ENCODE measurements around the gene CYP8B1. TPM values are rescaled to one million over a fixed set of nuclear protein-coding genes. Genes with fewer than 3 reads are reported as not detected.

Gene CYP8B1
- total and polyA plus RNA-seq, 2 of the 13 experiments (the other 11 are each of a cell fraction or from before 2014, with no cell fraction given) = 0.58 to 2.0 TPM

GRCh38 chr3:42880601-42881451, 5.1 kb upstream of the CYP8B1 start (continued):
- TF ChIP-seq ZFAT (CRISPR knock-in tag; conservative IDR thresholded peaks at IDR 0.05) = no peak
- peak; percentile 70; the same call in 1 of the 2 replicates for TF ChIP-seq SMAD3 (CRISPR knock-in tag; IDR thresholded peaks at IDR 0.05)
- TF ChIP-seq ZHX1 (CRISPR knock-in tag; IDR thresholded peaks at IDR 0.05; ENCODE audit: low read depth) = 0 out of 2 replicates have a peak, but pooled peaks have one; percentile 40
- peak; percentile 75; the same call in 1 of the 2 replicates for TF ChIP-seq KAT7 (CRISPR knock-in tag; IDR thresholded peaks at IDR 0.05; ENCODE audit: borderline replicate concordance)
- peak; percentile 32; the same call in 1 of the 2 replicates for TF ChIP-seq GATAD1 (CRISPR knock-in tag; IDR thresholded peaks at IDR 0.05)
- TF ChIP-seq WIZ (CRISPR knock-in tag; IDR thresholded peaks at IDR 0.05) = 0 out of 2 replicates have a peak, but pooled peaks have one; percentile 65
- no peak for TF ChIP-seq ZBTB3 (CRISPR knock-in tag; IDR thresholded peaks at IDR 0.05; ENCODE audit: borderline replicate concordance, low read depth)
- TF ChIP-seq NKX3-1 (CRISPR knock-in tag; IDR thresholded peaks at IDR 0.05) = no peak
- peak; percentile 5; the same call in 1 of the 2 replicates for TF ChIP-seq ZNF580 (CRISPR knock-in tag; IDR thresholded peaks at IDR 0.05; ENCODE audit: borderline replicate concordance, low read depth)
- no peak for TF ChIP-seq ZSCAN20 (CRISPR knock-in tag; IDR thresholded peaks at IDR 0.05; ENCODE audit: borderline replicate concordance)
- peak; percentile 47; the same call in 1 of the 2 replicates for TF ChIP-seq RFXAP (CRISPR knock-in tag; IDR thresholded peaks at IDR 0.05; ENCODE audit: borderline replicate concordance)
- no peak for TF ChIP-seq RARG (CRISPR knock-in tag; IDR thresholded peaks at IDR 0.05; ENCODE audit: low read depth)
- TF ChIP-seq THAP8 (CRISPR knock-in tag; IDR thresholded peaks at IDR 0.05; ENCODE audit: borderline replicate concordance) = no peak
- no peak for TF ChIP-seq RNF2 (conservative IDR thresholded peaks at IDR 0.05; ENCODE audit: low read depth)
- no peak for TF ChIP-seq HOXA5 (CRISPR knock-in tag; IDR thresholded peaks at IDR 0.05)
- TF ChIP-seq ZNF543 (CRISPR knock-in tag; IDR thresholded peaks at IDR 0.05) = 0 out of 2 replicates have a peak, but pooled peaks have one; percentile 10
- no peak for TF ChIP-seq HNF4G (IDR thresholded peaks at IDR 0.05; ENCODE audit: borderline replicate concordance, low read depth, low read length)
- 0 out of 2 replicates have a peak, but pooled peaks have one; percentile 27 for TF ChIP-seq HNF4G (CRISPR knock-in tag; IDR thresholded peaks at IDR 0.05; ENCODE audit: borderline replicate concordance, low read depth)
- peak; percentile 40 for TF ChIP-seq THAP11 (CRISPR knock-in tag; IDR thresholded peaks at IDR 0.05)
- 0 out of 2 replicates have a peak, but pooled peaks have one; percentile 16 for TF ChIP-seq ZNF563 (CRISPR knock-in tag; IDR thresholded peaks at IDR 0.05)
- TF ChIP-seq CHD2 (IDR thresholded peaks at IDR 0.05; ENCODE audit: low read depth, low read length) = no peak
- no peak for TF ChIP-seq MATR3 (CRISPR knock-in tag; IDR thresholded peaks at IDR 0.05)
- peak; percentile 99 for TF ChIP-seq RAD21 (CRISPR knock-in tag; IDR thresholded peaks at IDR 0.05)
- no peak for TF ChIP-seq ZFYVE20 (CRISPR knock-in tag; IDR thresholded peaks at IDR 0.05; ENCODE audit: borderline replicate concordance, low read depth)

All from HepG2 (cell line).